Panc1 (cell line): ENCODE results near the gene ZFYVE28.

Experiments used
- CTCF ChIP-seq: fragments of 450-650 bp; IDR thresholded peaks from 2 replicates; pipeline ENCODE4 v1.5.1; 2017; ENCODE audit warnings: mild to moderate bottlenecking
- POLR2AphosphoS5 ChIP-seq: IDR thresholded peaks from 2 replicates; pipeline ENCODE4 v1.6.1; 2012; ENCODE audit warnings: mild to moderate bottlenecking, low read depth, low read length, moderate library complexity
- REST ChIP-seq, 2 experiments: IDR thresholded peaks; 2 replicates each; pipeline ENCODE4 v1.6.1; 2011 to 2012; ENCODE audit warnings: low read depth in 2 of 2, control low read depth in 1 of 2, low read length in 1 of 2, mild to moderate bottlenecking in 1 of 2, moderate library complexity in 1 of 2; ENCODE audit not compliant: insufficient read depth in 1 of 2

- no peak for TF ChIP-seq CTCF
- TF ChIP-seq POLR2AphosphoS5, result no peak
- TF ChIP-seq REST (IDR thresholded peaks at IDR 0.05; ENCODE audit: insufficient read depth in 1 of 2, low read depth in 2 of 2, low read length in 1 of 2), result no peak
Observed at GRCh38 chr4:2338754-2339457, 79.5 kb downstream of the ZFYVE28 start.
